ENCODE results near the gene HOXC11.

Gene HOXC11

DNA sequence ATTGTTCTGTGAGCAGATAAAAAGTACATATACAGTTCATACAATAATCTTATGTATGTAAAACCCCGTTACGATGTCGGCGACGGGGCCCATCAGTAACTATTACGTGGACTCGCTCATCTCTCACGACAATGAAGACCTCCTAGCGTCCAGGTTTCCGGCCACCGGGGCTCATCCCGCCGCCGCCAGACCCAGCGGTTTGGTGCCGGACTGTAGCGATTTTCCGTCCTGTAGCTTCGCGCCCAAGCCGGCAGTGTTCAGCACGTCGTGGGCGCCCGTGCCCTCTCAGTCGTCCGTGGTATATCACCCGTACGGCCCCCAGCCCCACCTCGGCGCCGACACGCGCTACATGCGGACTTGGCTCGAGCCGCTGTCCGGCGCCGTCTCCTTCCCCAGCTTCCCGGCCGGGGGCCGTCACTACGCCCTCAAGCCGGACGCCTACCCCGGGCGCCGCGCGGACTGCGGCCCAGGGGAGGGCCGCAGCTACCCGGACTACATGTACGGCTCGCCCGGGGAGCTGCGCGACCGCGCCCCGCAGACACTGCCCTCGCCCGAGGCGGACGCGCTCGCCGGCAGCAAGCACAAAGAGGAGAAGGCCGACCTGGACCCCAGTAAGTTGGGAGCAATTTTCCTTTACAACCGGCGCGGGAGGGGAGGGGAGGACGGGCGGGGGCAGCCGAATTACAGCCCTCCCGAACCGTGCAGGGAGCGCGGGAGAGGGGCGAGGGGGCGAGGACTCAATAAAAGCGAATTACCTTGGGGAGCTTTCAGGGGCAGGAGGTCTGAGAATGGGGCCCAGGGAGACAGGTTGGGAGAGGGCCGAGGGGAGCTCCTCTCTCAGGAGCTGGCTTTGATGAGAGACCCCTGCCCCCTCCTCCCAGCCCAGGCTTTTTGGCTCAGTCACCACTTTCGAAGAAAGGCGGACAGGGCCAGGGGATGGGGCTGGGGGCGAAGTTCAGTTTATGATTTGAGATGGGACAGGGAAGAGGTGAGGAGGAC is 27.5 kb downstream of the HOXC11 start, which contains the start of gene HOXC9:
HOXC9 (plus strand) TSS at position 46 of the 999 bp plus-strand sequence; CDS start at position 74, 28 bp downstream.
- peak within 1 kb of the TSS; percentile 16 for H3K4me3 ChIP-seq (ENCODE audit: insufficient read depth, low read depth, low read length)
- H3K27ac ChIP-seq (ENCODE audit: insufficient read depth, low read depth, low read length, poor library complexity, severe bottlenecking), result no peak within 1 kb of the TSS
- 3 to 4% methylated on average over 87 of the region's 87 CpGs for WGBS, 2 experiments
- H3K9me3 ChIP-seq (ENCODE audit: control insufficient read depth, low read length), result no peaks in the 10 kb centered on the region
- H3K27me3 ChIP-seq (ENCODE audit: control insufficient read depth, insufficient read depth, low read length, poor library complexity, severe bottlenecking), result peaks cover 100% of the 10 kb centered on the region
- no peaks in the 10 kb centered on the region for H3K36me3 ChIP-seq (ENCODE audit: control insufficient read depth, insufficient read depth, low read length)
- peaks cover 3% of the 10 kb centered on the region for H3K4me1 ChIP-seq (ENCODE audit: control insufficient read depth, insufficient read depth, low read length)

GRCh38 chr12:54001283-54002187 is 28.6 kb downstream of the HOXC11 start:
- no peaks in the 10 kb centered on the region for H3K9me3 ChIP-seq (ENCODE audit: control insufficient read depth, low read length)
- H3K36me3 ChIP-seq (ENCODE audit: control insufficient read depth, insufficient read depth, low read length), result no peaks in the 10 kb centered on the region
- H3K27ac ChIP-seq (ENCODE audit: insufficient read depth, low read depth, low read length, poor library complexity, severe bottlenecking), result no peak overlapping the region
- WGBS, 2 experiments, result 5 to 11% methylated on average over 8 of the region's 8 CpGs
- H3K4me3 ChIP-seq (ENCODE audit: insufficient read depth, low read depth, low read length), result no peak overlapping the region
- H3K4me1 ChIP-seq (ENCODE audit: control insufficient read depth, insufficient read depth, low read length), result peaks cover 3% of the 10 kb centered on the region
- H3K27me3 ChIP-seq (ENCODE audit: control insufficient read depth, insufficient read depth, low read length, poor library complexity, severe bottlenecking), result peaks cover 100% of the 10 kb centered on the region

GRCh38 chr12:54002278-54002914 is 29.5 kb downstream of the HOXC11 start:
- peaks cover 3% of the 10 kb centered on the region for H3K4me1 ChIP-seq (ENCODE audit: control insufficient read depth, insufficient read depth, low read length)
- H3K4me3 ChIP-seq (ENCODE audit: insufficient read depth, low read depth, low read length), result no peak overlapping the region
- H3K27ac ChIP-seq (ENCODE audit: insufficient read depth, low read depth, low read length, poor library complexity, severe bottlenecking), result no peak overlapping the region
- 16% methylated on average over 18 to 19 of the region's 19 CpGs for WGBS, 2 experiments
- H3K36me3 ChIP-seq (ENCODE audit: control insufficient read depth, insufficient read depth, low read length), result no peaks in the 10 kb centered on the region
- peaks cover 100% of the 10 kb centered on the region for H3K27me3 ChIP-seq (ENCODE audit: control insufficient read depth, insufficient read depth, low read length, poor library complexity, severe bottlenecking)
- H3K9me3 ChIP-seq (ENCODE audit: control insufficient read depth, low read length), result no peaks in the 10 kb centered on the region

DNA sequence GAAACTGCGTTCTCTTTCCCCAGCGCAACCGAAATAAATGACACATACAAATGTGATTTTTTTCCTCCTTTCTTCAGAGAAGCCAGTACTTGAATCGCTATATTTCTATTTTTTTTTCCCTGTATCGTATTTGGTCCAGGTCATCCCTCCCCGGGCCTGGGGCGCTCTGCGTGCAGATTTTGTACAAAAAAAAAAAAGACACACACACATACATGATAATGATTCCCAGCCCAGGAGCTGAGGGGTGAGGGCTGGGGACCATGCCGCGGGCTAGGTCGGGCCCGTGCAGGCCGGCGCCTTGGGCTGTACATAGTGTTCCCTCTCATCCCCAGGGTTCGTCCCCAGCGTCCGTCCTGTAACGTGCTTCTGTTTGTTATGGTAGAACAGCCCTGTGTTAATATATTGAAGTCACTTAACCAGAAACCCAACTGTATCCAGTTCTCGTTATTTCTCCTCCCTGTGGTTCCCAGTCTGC is 30.0 kb downstream of the HOXC11 start:
- peaks cover 100% of the 10 kb centered on the region for H3K27me3 ChIP-seq (ENCODE audit: control insufficient read depth, insufficient read depth, low read length, poor library complexity, severe bottlenecking)
- H3K4me1 ChIP-seq (ENCODE audit: control insufficient read depth, insufficient read depth, low read length), result peaks cover 3% of the 10 kb centered on the region

GRCh38 chr12:54003625-54004024 is 30.7 kb downstream of the HOXC11 start:
- peaks cover 100% of the 10 kb centered on the region for H3K27me3 ChIP-seq (ENCODE audit: control insufficient read depth, insufficient read depth, low read length, poor library complexity, severe bottlenecking)
- peaks cover 3% of the 10 kb centered on the region for H3K4me1 ChIP-seq (ENCODE audit: control insufficient read depth, insufficient read depth, low read length)
- 27 to 29% methylated on average over 3 of the region's 3 CpGs for WGBS, 2 experiments
- H3K27ac ChIP-seq (ENCODE audit: insufficient read depth, low read depth, low read length, poor library complexity, severe bottlenecking), result no peak overlapping the region
- no peak overlapping the region for H3K4me3 ChIP-seq (ENCODE audit: insufficient read depth, low read depth, low read length)
- no peaks in the 10 kb centered on the region for H3K36me3 ChIP-seq (ENCODE audit: control insufficient read depth, insufficient read depth, low read length)
- no peaks in the 10 kb centered on the region for H3K9me3 ChIP-seq (ENCODE audit: control insufficient read depth, low read length)

More for the DNA sequence above, 30.0 kb downstream of the HOXC11 start:
- H3K4me3 ChIP-seq (ENCODE audit: insufficient read depth, low read depth, low read length), result no peak overlapping the region
- H3K36me3 ChIP-seq (ENCODE audit: control insufficient read depth, insufficient read depth, low read length), result no peaks in the 10 kb centered on the region
- H3K27ac ChIP-seq (ENCODE audit: insufficient read depth, low read depth, low read length, poor library complexity, severe bottlenecking), result no peak overlapping the region
- WGBS, 2 experiments, result 27 to 29% methylated on average over 19 of the region's 19 CpGs
- no peaks in the 10 kb centered on the region for H3K9me3 ChIP-seq (ENCODE audit: control insufficient read depth, low read length)

DNA sequence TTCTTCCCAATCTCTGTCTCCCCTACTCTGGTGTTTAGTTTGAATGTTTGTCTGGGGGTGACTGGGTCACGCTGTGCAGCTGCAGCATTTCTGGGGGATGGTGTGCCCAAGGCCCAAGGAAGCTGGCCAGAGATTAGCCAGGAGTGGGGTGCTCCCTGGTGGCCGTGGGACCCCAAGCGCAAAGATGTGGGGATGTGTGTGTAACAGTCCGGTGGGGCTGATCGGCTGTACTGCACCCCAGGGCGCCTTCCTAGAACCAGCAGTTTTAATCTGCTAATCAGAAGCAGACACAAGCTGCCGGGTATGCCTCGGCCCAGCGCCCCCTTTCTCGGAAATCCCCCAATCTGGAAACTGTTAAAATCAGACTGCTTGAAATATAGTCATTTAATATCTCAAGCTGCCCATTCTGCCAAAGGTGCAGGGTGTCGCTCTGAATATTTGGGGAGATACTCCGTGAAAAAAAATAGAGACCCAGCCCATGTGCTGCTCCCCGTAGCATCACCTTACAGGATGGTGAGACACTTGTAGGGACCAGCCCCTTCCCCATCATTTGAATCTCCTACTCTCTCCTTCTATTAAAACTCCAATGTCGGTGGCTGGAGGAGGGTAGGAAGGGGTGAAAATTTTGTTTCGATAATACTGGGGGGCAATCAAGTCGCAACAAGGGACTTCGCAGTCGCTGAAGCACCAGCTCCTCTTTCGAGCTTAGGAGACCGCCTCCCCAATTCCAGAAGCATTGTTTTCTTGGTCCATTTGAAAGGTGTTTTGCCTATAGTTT is 31.3 kb downstream of the HOXC11 start:
- Histone ChIP-seq H3K4me1 (ENCODE audit: control insufficient read depth, insufficient read depth, low read length) (peaks cover 3% of the 10 kb centered on the region), H3K4me3 (ENCODE audit: insufficient read depth, low read depth, low read length) (no peak overlapping the region), H3K36me3 (ENCODE audit: control insufficient read depth, insufficient read depth, low read length) (no peaks in the 10 kb centered on the region), H3K27ac (ENCODE audit: insufficient read depth, low read depth, low read length, poor library complexity, severe bottlenecking) (no peak overlapping the region), H3K9me3 (ENCODE audit: control insufficient read depth, low read length) (no peaks in the 10 kb centered on the region), H3K27me3 (ENCODE audit: control insufficient read depth, insufficient read depth, low read length, poor library complexity, severe bottlenecking) (peaks cover 100% of the 10 kb centered on the region)
- WGBS, 2 experiments, result 45 to 47% methylated on average over 19 to 20 of the region's 20 CpGs

DNA sequence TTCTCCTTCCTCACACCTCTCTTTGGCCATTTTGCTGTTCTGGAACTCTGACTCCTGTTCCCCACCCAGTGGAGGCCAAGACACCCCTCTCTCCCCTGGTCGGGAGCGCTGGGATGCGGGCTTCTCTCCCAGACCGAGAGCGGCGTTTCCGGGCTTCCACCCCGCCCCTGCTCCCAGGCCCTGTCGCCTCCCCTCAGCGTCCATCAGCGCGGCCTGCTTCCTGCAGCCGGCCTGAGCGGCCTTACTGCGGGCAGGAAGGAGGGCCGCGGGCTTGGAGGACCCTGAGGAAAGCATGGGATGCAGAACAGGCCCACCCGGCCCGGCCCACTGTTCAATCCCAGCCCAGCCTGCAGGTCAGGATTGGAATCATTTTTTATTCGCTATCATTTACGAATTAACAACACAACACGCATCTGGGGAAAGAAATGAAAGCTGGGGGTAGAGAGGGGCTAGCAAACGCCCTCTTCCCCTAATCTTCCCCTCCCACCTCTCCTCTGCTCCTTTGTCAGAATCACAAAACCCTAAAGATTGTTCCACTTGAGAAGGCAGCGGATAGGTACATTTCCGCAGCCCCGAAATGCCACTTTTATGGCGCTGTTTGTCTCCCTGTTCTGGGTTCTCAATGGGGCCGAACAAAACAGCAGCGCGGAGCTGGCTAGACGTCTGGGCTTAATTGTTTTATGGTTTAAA is 32.1 kb downstream of the HOXC11 start:
- H3K4me1 ChIP-seq (ENCODE audit: control insufficient read depth, insufficient read depth, low read length), result no peaks in the 10 kb centered on the region
- peaks cover 100% of the 10 kb centered on the region for H3K27me3 ChIP-seq (ENCODE audit: control insufficient read depth, insufficient read depth, low read length, poor library complexity, severe bottlenecking)
- no peak overlapping the region for H3K4me3 ChIP-seq (ENCODE audit: insufficient read depth, low read depth, low read length)
- H3K9me3 ChIP-seq (ENCODE audit: control insufficient read depth, low read length), result no peaks in the 10 kb centered on the region
- WGBS, 2 experiments, result 15 to 16% methylated on average over 31 of the region's 31 CpGs
- no peak overlapping the region for H3K27ac ChIP-seq (ENCODE audit: insufficient read depth, low read depth, low read length, poor library complexity, severe bottlenecking)
- H3K36me3 ChIP-seq (ENCODE audit: control insufficient read depth, insufficient read depth, low read length), result no peaks in the 10 kb centered on the region

DNA sequence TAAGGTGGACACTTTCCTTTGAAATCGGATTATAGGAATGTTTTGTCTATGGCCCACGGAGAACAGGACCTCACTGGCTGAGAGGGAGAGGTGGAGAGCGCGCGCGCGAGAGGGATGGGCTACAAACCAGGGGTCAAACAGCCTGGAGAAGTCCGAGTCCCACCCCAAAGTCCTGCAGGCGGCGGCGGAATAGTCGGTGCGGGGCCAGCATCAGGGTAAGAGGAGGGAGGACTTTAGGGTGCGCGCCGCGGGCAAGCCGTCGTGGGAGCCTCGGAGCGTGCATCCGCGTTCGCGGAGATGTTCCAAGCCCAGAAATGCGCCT is 32.6 kb downstream of the HOXC11 start:
- no peak overlapping the region for H3K27ac ChIP-seq (ENCODE audit: insufficient read depth, low read depth, low read length, poor library complexity, severe bottlenecking)
- H3K4me3 ChIP-seq (ENCODE audit: insufficient read depth, low read depth, low read length), result no peak overlapping the region
- no peaks in the 10 kb centered on the region for H3K4me1 ChIP-seq (ENCODE audit: control insufficient read depth, insufficient read depth, low read length)
- no peaks in the 10 kb centered on the region for H3K36me3 ChIP-seq (ENCODE audit: control insufficient read depth, insufficient read depth, low read length)
- WGBS, 2 experiments, result 7 to 9% methylated on average over 26 of the region's 26 CpGs
- H3K9me3 ChIP-seq (ENCODE audit: control insufficient read depth, low read length), result no peaks in the 10 kb centered on the region
- peaks cover 100% of the 10 kb centered on the region for H3K27me3 ChIP-seq (ENCODE audit: control insufficient read depth, insufficient read depth, low read length, poor library complexity, severe bottlenecking)

All from ectodermal cell (in vitro differentiated cells).